Gastrocnemius medialis (tissue), 4 donors: ENCODE measurements around the gene DUS1L. TPM values are rescaled to one million over a fixed set of nuclear protein-coding genes. Genes with fewer than 3 reads are reported as not detected.

Experiments used
- ATAC-seq, 2 donors: fragments of 150-250 bp; one replicate each; pipeline ENCODE4 v1.9.1; 2016
- DNase-seq, 2 donors: peaks; one replicate each; pipeline ENCODE4 v3.0.0-alpha.2; 2019
- H3K27ac ChIP-seq, 4 donors: fragments of 200-600 bp; sonication (generic); 1 replicate in 1 of 4; 2 replicates in 3 of 4; pipeline ENCODE4 v1.5.1; 2016 to 2018; ENCODE audit warnings: mild to moderate bottlenecking in 2 of 4, moderate library complexity in 1 of 4
- H3K27me3 ChIP-seq, 3 donors: fragments of 200-600 bp; sonication (generic) in 2 of 3; 1 replicate in 1 of 3; 2 replicates in 2 of 3; pipeline versions ENCODE4 v1.5.1 to v1.6.0; 2016 to 2019; ENCODE audit warnings: mild to moderate bottlenecking in 1 of 3, moderate library complexity in 1 of 3
- H3K36me3 ChIP-seq, 2 donors: fragments of 200-600 bp; sonication (generic) in 1 of 2; one replicate each; pipeline ENCODE4 v1.5.1; 2017 to 2018
- H3K4me1 ChIP-seq, 2 donors: fragments of 200-600 bp; sonication (generic) in 1 of 2; one replicate each; pipeline ENCODE4 v1.5.1; 2016 to 2017; ENCODE audit warnings: mild to moderate bottlenecking in 2 of 2
- H3K4me3 ChIP-seq, 4 donors: fragments of 200-600 bp; sonication (generic) in 3 of 4; 1 replicate in 1 of 4; 2 replicates in 3 of 4; pipeline ENCODE4 v1.5.1; 2016 to 2019; ENCODE audit warnings: mild to moderate bottlenecking in 2 of 4
- H3K9me3 ChIP-seq, 3 donors: fragments of 200-600 bp; sonication (generic) in 2 of 3; 1 replicate in 1 of 3; 2 replicates in 2 of 3; pipeline ENCODE4 v1.5.1; 2016 to 2019
- POLR2A ChIP-seq, 2 donors: fragments of 450-650 bp; IDR thresholded peaks; one replicate each; pipeline ENCODE4 v1.6.1; 2017; ENCODE audit warnings: antibody characterized with exemption in 2 of 2, mild to moderate bottlenecking in 2 of 2, moderate library complexity in 2 of 2
- in situ Hi-C, 4 donors: fragments of 200-750 bp; cut with MboI; loops; one replicate each; pipeline versions ENCODE4 v1.15.0 to v1.8.0; 2017; ENCODE audit warnings: low sequenced_read_pairs in 4 of 4
- intact Hi-C: fragments of 100-400 bp; cut with DNase I; formaldehyde crosslinking; loops from one replicate; pipeline ENCODE4 v1.15.1; 2023; ENCODE audit warnings: low total_unique reads
- total RNA-seq, 4 donors: library from RNA; depleted of rRNA; stranded (reverse); fragments of >200 nt; gene quantifications; one replicate each; pipeline versions ENCODE4 v1.1.0 to v1.2.3, GENCODE V29; 2016
- TF ChIP-seq, protein P1 (sequence below), 5 experiments: fragments of 450-650 bp in 3 of 5; fragments of 200-600 bp in 2 of 5; sonication (generic) in 2 of 5; IDR thresholded peaks in 4 of 5; conservative IDR thresholded peaks in 1 of 5; 1 replicate in 4 of 5; 2 replicates in 1 of 5; pipeline ENCODE4 v1.5.1; 2016 to 2019; ENCODE audit warnings: antibody characterized with exemption in 5 of 5, mild to moderate bottlenecking in 3 of 5, moderate library complexity in 3 of 5

Gene DUS1L
- total RNA-seq, 4 donors from 2014 or later, result 54.6 to 119 (median 83.2) TPM

GRCh38 chr17:82083533-82084359 lies 18.1 kb upstream of the DUS1L start:
- in situ Hi-C loops, result no loop called here
- intact Hi-C loops, result no loop called here
- Histone ChIP-seq H3K27ac (no peak overlapping the region), H3K4me3 (no peak overlapping the region), H3K36me3 (peaks cover 0 to 95% of the 10 kb centered on the region in 2 donors), H3K27me3 (no peaks in the 10 kb centered on the region), H3K9me3 (no peaks in the 10 kb centered on the region), H3K4me1 (no peaks in the 10 kb centered on the region)
- TF ChIP-seq POLR2A (IDR thresholded peaks at IDR 0.05), result no peak
- TF ChIP-seq, protein P1, sequence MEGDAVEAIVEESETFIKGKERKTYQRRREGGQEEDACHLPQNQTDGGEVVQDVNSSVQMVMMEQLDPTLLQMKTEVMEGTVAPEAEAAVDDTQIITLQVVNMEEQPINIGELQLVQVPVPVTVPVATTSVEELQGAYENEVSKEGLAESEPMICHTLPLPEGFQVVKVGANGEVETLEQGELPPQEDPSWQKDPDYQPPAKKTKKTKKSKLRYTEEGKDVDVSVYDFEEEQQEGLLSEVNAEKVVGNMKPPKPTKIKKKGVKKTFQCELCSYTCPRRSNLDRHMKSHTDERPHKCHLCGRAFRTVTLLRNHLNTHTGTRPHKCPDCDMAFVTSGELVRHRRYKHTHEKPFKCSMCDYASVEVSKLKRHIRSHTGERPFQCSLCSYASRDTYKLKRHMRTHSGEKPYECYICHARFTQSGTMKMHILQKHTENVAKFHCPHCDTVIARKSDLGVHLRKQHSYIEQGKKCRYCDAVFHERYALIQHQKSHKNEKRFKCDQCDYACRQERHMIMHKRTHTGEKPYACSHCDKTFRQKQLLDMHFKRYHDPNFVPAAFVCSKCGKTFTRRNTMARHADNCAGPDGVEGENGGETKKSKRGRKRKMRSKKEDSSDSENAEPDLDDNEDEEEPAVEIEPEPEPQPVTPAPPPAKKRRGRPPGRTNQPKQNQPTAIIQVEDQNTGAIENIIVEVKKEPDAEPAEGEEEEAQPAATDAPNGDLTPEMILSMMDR (IDR thresholded peaks at IDR 0.05 in 4 of 5, conservative IDR thresholded peaks at IDR 0.05 in 1 of 5), result no peak
- DNase-seq (no peak), ATAC-seq (no peak)

DNA sequence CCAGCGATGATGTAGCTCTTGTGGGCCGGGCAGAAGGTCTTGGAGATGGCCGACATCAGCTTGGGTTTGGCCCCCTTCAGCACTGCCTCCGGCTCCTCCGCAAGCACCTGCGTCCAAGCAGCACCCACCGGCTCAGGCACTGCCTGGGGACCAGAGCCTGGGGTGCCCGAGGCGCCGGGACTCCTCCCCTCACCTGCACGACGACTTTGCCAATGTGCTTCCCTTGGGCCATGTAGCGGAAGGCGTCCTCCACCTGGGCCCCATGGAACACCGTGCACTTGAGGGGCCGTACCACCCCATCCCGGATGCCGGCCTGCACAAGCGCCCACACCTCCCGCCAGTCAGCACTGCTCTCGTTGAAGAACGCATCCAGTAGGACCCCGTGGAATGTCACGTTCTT lies 17.4 kb upstream of the DUS1L start:
- in situ Hi-C loops (no loop called here), intact Hi-C loops (no loop called here)
- peaks cover 0 to 87% of the 10 kb centered on the region in 2 donors for H3K36me3 ChIP-seq
- no peaks in the 10 kb centered on the region for H3K27me3 ChIP-seq
- ATAC-seq (no peak), DNase-seq (no peak)
- H3K27ac ChIP-seq, result no peak overlapping the region
- no peaks in the 10 kb centered on the region for H3K4me1 ChIP-seq
- H3K4me3 ChIP-seq, result no peak overlapping the region
- TF ChIP-seq, protein P1 (IDR thresholded peaks at IDR 0.05 in 4 of 5, conservative IDR thresholded peaks at IDR 0.05 in 1 of 5), result no peak
- no peak for TF ChIP-seq POLR2A (IDR thresholded peaks at IDR 0.05)
- no peaks in the 10 kb centered on the region for H3K9me3 ChIP-seq

DNA sequence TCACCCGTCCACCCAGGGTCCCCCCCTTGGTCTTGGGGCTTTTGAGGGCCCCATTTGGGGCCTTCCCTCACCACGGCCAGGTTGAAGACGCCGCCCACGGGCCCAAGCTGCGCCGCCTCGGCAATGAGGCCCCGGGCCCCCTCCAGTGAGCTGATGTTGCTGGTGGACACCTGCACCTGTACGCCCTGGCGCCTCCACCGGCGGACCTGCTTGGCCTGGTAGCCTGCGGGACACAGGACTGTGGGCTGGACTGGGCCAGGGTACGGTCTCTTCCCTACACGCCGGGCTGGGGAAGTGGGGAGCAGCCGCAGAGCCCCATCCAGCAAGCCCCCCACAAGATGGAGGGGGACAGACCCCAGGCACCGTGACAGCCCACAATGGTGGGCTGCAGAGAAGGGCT lies 16.9 kb upstream of the DUS1L start:
- no peak for DNase-seq
- intact Hi-C loops (no loop called here), in situ Hi-C loops (no loop called here)
- H3K4me3 ChIP-seq, result no peak overlapping the region
- H3K36me3 ChIP-seq, result peaks cover 0 to 82% of the 10 kb centered on the region in 2 donors
- H3K4me1 ChIP-seq, result no peaks in the 10 kb centered on the region
- H3K27ac ChIP-seq, result no peak overlapping the region
- TF ChIP-seq POLR2A (IDR thresholded peaks at IDR 0.05), result no peak
- TF ChIP-seq, protein P1 (IDR thresholded peaks at IDR 0.05 in 4 of 5, conservative IDR thresholded peaks at IDR 0.05 in 1 of 5), result no peak
- H3K9me3 ChIP-seq, result no peaks in the 10 kb centered on the region
- ATAC-seq, result no peak
- no peaks in the 10 kb centered on the region for H3K27me3 ChIP-seq

DNA sequence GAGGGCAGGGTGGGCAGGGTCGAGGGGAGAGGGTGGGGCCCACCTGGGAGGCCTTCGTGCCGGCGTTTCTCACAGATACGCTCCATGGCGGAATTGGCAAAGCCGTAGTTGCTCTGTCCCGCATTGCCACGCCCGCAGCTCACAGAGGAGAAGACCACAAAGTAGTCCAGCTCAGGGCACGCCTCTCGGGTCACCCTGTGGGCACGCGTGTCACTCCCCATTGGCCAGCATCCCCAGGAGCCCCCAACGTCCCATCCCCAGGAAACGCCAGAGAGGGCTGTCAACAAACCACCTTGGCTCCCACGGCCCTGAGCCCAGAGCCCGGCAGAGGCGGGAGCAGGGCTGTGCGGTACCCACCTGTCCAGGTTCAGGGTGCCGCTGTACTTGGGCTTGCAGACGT lies 16.4 kb upstream of the DUS1L start:
- H3K27ac ChIP-seq, result no peak overlapping the region
- TF ChIP-seq, protein P1 (IDR thresholded peaks at IDR 0.05 in 4 of 5, conservative IDR thresholded peaks at IDR 0.05 in 1 of 5), result no peak
- TF ChIP-seq POLR2A (IDR thresholded peaks at IDR 0.05), result no peak
- DNase-seq, result no peak
- H3K27me3 ChIP-seq, result no peaks in the 10 kb centered on the region
- no peaks in the 10 kb centered on the region for H3K9me3 ChIP-seq
- intact Hi-C loops (no loop called here), in situ Hi-C loops (no loop called here)
- no peaks in the 10 kb centered on the region for H3K4me1 ChIP-seq
- H3K4me3 ChIP-seq, result no peak overlapping the region
- no peak for ATAC-seq
- H3K36me3 ChIP-seq, result peaks cover 0 to 77% of the 10 kb centered on the region in 2 donors
